IMR-90 (cell line): ENCODE results near the gene RPTOR. TPM values are rescaled to one million over a fixed set of nuclear protein-coding genes. Genes with fewer than 3 reads are reported as not detected.

Experiments used
- ATAC-seq: fragments of 200-7000 bp; cut with Tn5 transposase; 2 replicates; pipeline ENCODE4 v1.9.1; 2020; ENCODE audit warnings: low read depth, mild to moderate bottlenecking, moderate library complexity
- BruUV-seq: library from RNA; stranded (reverse); fragments of 400-500 nt; replicated peaks from 2 replicates; lab custom pipeline; 2021; lab: Mats Ljungman, UMichigan
- CTCF ChIA-PET: fragments of 300-600 bp; formaldehyde crosslinking; extraction: SDS; loops from one replicate; lab custom pipeline; 2021; ENCODE audit warnings: antibody characterized with exemption; lab: Yijun Ruan, JAX
- POLR2A ChIA-PET: fragments of 300-600 bp; sonication (Branson Sonifier 250); formaldehyde crosslinking; loops from one replicate; lab custom pipeline; 2022; ENCODE audit warnings: antibody characterized with exemption; ENCODE audit not compliant: unreplicated experiment; lab: Charles Lee
- DNase-seq: peaks from one replicate; pipeline ENCODE4 v3.0.0; 2013
- H2AFZ ChIP-seq: replicated peaks from 2 replicates; pipeline ENCODE3; 2013; ENCODE audit warnings: low read length, mild to moderate bottlenecking; ENCODE audit not compliant: poor library complexity
- H2AK5ac ChIP-seq: 2 replicates; pipeline ENCODE4 v1.6.1; 2013; ENCODE audit warnings: low read depth, low read length, inconsistent platforms
- H2AK9ac ChIP-seq: replicated peaks from 2 replicates; pipeline ENCODE3; 2013; ENCODE audit warnings: mild to moderate bottlenecking, low read depth, low read length, moderate library complexity; ENCODE audit not compliant: poor library complexity
- H2BK120ac ChIP-seq: 2 replicates; pipeline ENCODE4 v1.6.1; 2013; ENCODE audit warnings: low read depth, low read length, inconsistent platforms
- H2BK15ac ChIP-seq: 3 replicates; pipeline ENCODE4 v1.6.1; 2013; ENCODE audit warnings: low read depth, low read length, inconsistent platforms
- H2BK20ac ChIP-seq: 2 replicates; pipeline ENCODE4 v1.6.1; 2013; ENCODE audit warnings: low read depth, mild to moderate bottlenecking, inconsistent platforms, low read length, moderate library complexity
- H2BK5ac ChIP-seq: 2 replicates; pipeline ENCODE4 v1.6.1; 2013; ENCODE audit warnings: mild to moderate bottlenecking, low read depth, low read length, inconsistent platforms; ENCODE audit not compliant: poor library complexity, severe bottlenecking
- H3K14ac ChIP-seq: replicated peaks from 2 replicates; pipeline ENCODE4 v1.6.1; 2013; ENCODE audit warnings: low read depth, low read length, inconsistent platforms
- H3K18ac ChIP-seq: 2 replicates; pipeline ENCODE4 v1.6.1; 2013; ENCODE audit warnings: low read depth, low read length, control low read depth
- H3K23ac ChIP-seq: 2 replicates; pipeline ENCODE4 v1.6.1; 2013; ENCODE audit warnings: low read depth, low read length, inconsistent platforms
- H3K27ac ChIP-seq: 2 replicates; pipeline ENCODE4 v1.5.1; 2013; ENCODE audit warnings: mild to moderate bottlenecking, control low read depth, low read length; ENCODE audit not compliant: insufficient read depth
- H3K27me3 ChIP-seq: 2 replicates; pipeline ENCODE4 v1.6.1; 2013; ENCODE audit warnings: low read length; ENCODE audit not compliant: control insufficient read depth, insufficient read depth
- H3K36me3 ChIP-seq: 2 replicates; pipeline ENCODE4 v1.6.1; 2013; ENCODE audit warnings: low read length, mixed read lengths; ENCODE audit not compliant: control insufficient read depth, insufficient read depth
- H3K4ac ChIP-seq: 2 replicates; pipeline ENCODE4 v1.6.1; 2013; ENCODE audit warnings: low read depth, low read length, inconsistent platforms
- H3K4me1 ChIP-seq: 2 replicates; pipeline ENCODE4 v1.6.1; 2013; ENCODE audit warnings: low read length, mixed read lengths; ENCODE audit not compliant: control insufficient read depth, insufficient read depth
- H3K4me2 ChIP-seq: 2 replicates; pipeline ENCODE4 v1.6.1; 2013; ENCODE audit warnings: low read depth, mild to moderate bottlenecking, control low read depth, low read length, moderate library complexity
- H3K4me3 ChIP-seq: 2 replicates; pipeline ENCODE4 v1.5.1; 2013; ENCODE audit warnings: low read depth, mild to moderate bottlenecking, control low read depth, low read length, moderate library complexity; ENCODE audit not compliant: insufficient read depth
- H3K56ac ChIP-seq: 2 replicates; pipeline ENCODE4 v1.6.1; 2013; ENCODE audit warnings: low read length, inconsistent platforms; ENCODE audit not compliant: insufficient read depth; ENCODE audit errors: extremely low read depth
- H3K79me1 ChIP-seq, 2 experiments: 2 replicates each; pipeline ENCODE4 v1.6.1; 2013; ENCODE audit warnings: low read length in 2 of 2, inconsistent platforms in 1 of 2, low read depth in 1 of 2
- H3K9ac ChIP-seq: 2 replicates; pipeline ENCODE4 v1.6.1; 2013; ENCODE audit warnings: low read depth, low read length, control low read depth
- H3K9me1 ChIP-seq: 2 replicates; pipeline ENCODE4 v1.6.1; 2013; ENCODE audit warnings: low read length, inconsistent platforms; ENCODE audit not compliant: insufficient read depth
- H3K9me3 ChIP-seq: 2 replicates; pipeline ENCODE4 v1.6.1; 2013; ENCODE audit warnings: low read length; ENCODE audit not compliant: control insufficient read depth, insufficient read depth
- H4K20me1 ChIP-seq: 2 replicates; pipeline ENCODE4 v1.6.1; 2013; ENCODE audit warnings: low read length, inconsistent platforms; ENCODE audit not compliant: insufficient read depth
- H4K5ac ChIP-seq: 2 replicates; pipeline ENCODE4 v1.6.1; 2013; ENCODE audit warnings: mild to moderate bottlenecking, low read depth, low read length, control low read depth
- H4K8ac ChIP-seq, 2 experiments: 2 replicates each; pipeline ENCODE4 v1.6.1; 2013; ENCODE audit warnings: low read depth in 2 of 2, low read length in 2 of 2, control low read depth in 1 of 2, inconsistent platforms in 1 of 2
- H4K91ac ChIP-seq: 2 replicates; pipeline ENCODE4 v1.6.1; 2013; ENCODE audit warnings: low read depth, low read length, inconsistent platforms; ENCODE audit not compliant: insufficient read depth
- BHLHE40 ChIP-seq: fragments of 150-350 bp; IDR thresholded peaks from 2 replicates; pipeline ENCODE4 v1.6.1; 2016; ENCODE audit warnings: mild to moderate bottlenecking, low read depth, low read length
- CEBPB ChIP-seq: IDR thresholded peaks from 2 replicates; pipeline ENCODE4 v1.6.1; 2012; ENCODE audit warnings: low read depth, low read length, improper control_type of control experiment
- CHD1 ChIP-seq: IDR thresholded peaks from 2 replicates; pipeline ENCODE4 v1.6.1; 2012; ENCODE audit warnings: low read depth, low read length, improper control_type of control experiment
- CTCF ChIP-seq: conservative IDR thresholded peaks from 2 replicates; pipeline ENCODE4 v1.5.1; 2012; ENCODE audit warnings: mild to moderate bottlenecking, low read depth, low read length, improper control_type of control experiment
- ELK1 ChIP-seq: fragments of 150-350 bp; IDR thresholded peaks from 2 replicates; pipeline ENCODE4 v1.6.1; 2016; ENCODE audit warnings: low read depth, mild to moderate bottlenecking, low read length, moderate library complexity, borderline replicate concordance
- FOS ChIP-seq: fragments of 150-350 bp; IDR thresholded peaks from 2 replicates; pipeline ENCODE4 v1.6.1; 2016; ENCODE audit warnings: low read depth, low read length
- MAFK ChIP-seq: IDR thresholded peaks from 2 replicates; pipeline ENCODE4 v1.6.1; 2012; ENCODE audit warnings: low read depth, low read length, improper control_type of control experiment
- MAZ ChIP-seq: IDR thresholded peaks from 2 replicates; pipeline ENCODE4 v1.6.1; 2012; ENCODE audit warnings: low read depth, mild to moderate bottlenecking, low read length, improper control_type of control experiment, moderate library complexity, borderline replicate concordance
- MXI1 ChIP-seq: IDR thresholded peaks from 2 replicates; pipeline ENCODE4 v1.6.1; 2012; ENCODE audit warnings: low read depth, mild to moderate bottlenecking, low read length, moderate library complexity, borderline replicate concordance
- NFE2L2 ChIP-seq: fragments of 150-350 bp; IDR thresholded peaks from 2 replicates; pipeline ENCODE4 v1.6.1; 2016; ENCODE audit warnings: low read depth, mild to moderate bottlenecking, low read length
- POLR2A ChIP-seq: IDR thresholded peaks from 2 replicates; pipeline ENCODE4 v1.6.1; 2012; ENCODE audit warnings: mild to moderate bottlenecking, low read depth, low read length
- RAD21 ChIP-seq: IDR thresholded peaks from 2 replicates; pipeline ENCODE4 v1.6.1; 2012; ENCODE audit warnings: low read length, improper control_type of control experiment
- RCOR1 ChIP-seq: IDR thresholded peaks from 2 replicates; pipeline ENCODE4 v1.6.1; 2012; ENCODE audit warnings: mild to moderate bottlenecking, low read length, improper control_type of control experiment; ENCODE audit not compliant: insufficient replicate concordance
- RFX5 ChIP-seq: IDR thresholded peaks from 2 replicates; pipeline ENCODE4 v1.8.0; 2012; ENCODE audit warnings: low read depth, mild to moderate bottlenecking, low read length, moderate library complexity
- SMC3 ChIP-seq: fragments of 150-350 bp; IDR thresholded peaks from 2 replicates; pipeline ENCODE4 v1.6.1; 2016; ENCODE audit warnings: low read depth, mild to moderate bottlenecking, antibody characterized with exemption, low read length, moderate library complexity
- USF2 ChIP-seq: fragments of 150-350 bp; IDR thresholded peaks from 2 replicates; pipeline ENCODE4 v1.6.1; 2017; ENCODE audit warnings: mild to moderate bottlenecking, antibody characterized with exemption, low read length, low read depth
- WGBS, 2 experiments: methylation state at CpG; one replicate each; pipeline versions ENCODE4 v1.1.5 to v1.1.7; 2013; ENCODE audit warnings: missing lambda C conversion rate in 2 of 2; ENCODE audit not compliant: insufficient read length in 1 of 2; ENCODE audit errors: extremely low coverage in 2 of 2; 5-methylcytosine and 5-hydroxymethylcytosine counted together
- dilution Hi-C: fragments of 300-500 bp; cut with HindIII; formaldehyde crosslinking; loops from one replicate; pipeline ENCODE4 v1.14.3; 2018; ENCODE audit warnings: low sequenced_read_pairs; ENCODE audit not compliant: unreplicated experiment
- in situ Hi-C: fragments of 300-500 bp; cut with MboI; formaldehyde crosslinking; loops from 3 replicates; pipeline ENCODE4 v1.14.3; 2019; ENCODE audit warnings: low sequenced_read_pairs, inconsistent platforms, mixed read lengths
- intact Hi-C: fragments of 100-400 bp; cut with micrococcal nuclease; formaldehyde crosslinking; loops from 2 replicates; pipeline ENCODE4 v1.10.0; 2022
- polyA plus RNA-seq, 3 experiments: library from polyadenylated mRNA; depleted of rRNA; stranded (reverse); fragments of >200 nt; gene quantifications; 2 replicates each; pipeline ENCODE4 v1.2.3, GENCODE V29; 2012; ENCODE audit warnings: low replicate concordance in 1 of 3
- total RNA-seq: library from RNA; depleted of rRNA; stranded (reverse); fragments of >200 nt; gene quantifications from 2 replicates; pipeline ENCODE4 v1.2.3, GENCODE V29; 2012

RPTOR gene
- total and polyA plus RNA-seq, 2 of the 4 experiments (the other 2 are of a cell fraction): 10.8 to 14.7 TPM

GRCh38 chr17:81009136-81009535 is 464.5 kb downstream of the RPTOR start:
- H2AK9ac ChIP-seq: no peak overlapping the region
- TF ChIP-seq CEBPB: no peak
- no peak for TF ChIP-seq USF2
- TF ChIP-seq ELK1: no peak
- TF ChIP-seq MXI1: no peak
- no peak for TF ChIP-seq NFE2L2
- TF ChIP-seq RFX5: no peak
- no peak for TF ChIP-seq MAZ
- no peak for TF ChIP-seq MAFK
- no peak for TF ChIP-seq RCOR1
- TF ChIP-seq RAD21: no peak
- TF ChIP-seq SMC3: no peak
- TF ChIP-seq FOS: no peak
- no peak for TF ChIP-seq BHLHE40
- no peak for TF ChIP-seq CHD1
- no peak for TF ChIP-seq CTCF
- no peak for TF ChIP-seq POLR2A
- ChIA-PET CTCF (no interaction called here), POLR2A (no interaction called here)
- H2AK5ac ChIP-seq: no peak overlapping the region
- no peak overlapping the region for H3K4me3 ChIP-seq
- no peak overlapping the region for H3K27ac ChIP-seq
- no peak overlapping the region for H2AFZ ChIP-seq
- H3K4me1 ChIP-seq: peaks cover 6% of the 10 kb centered on the region
- H2BK20ac ChIP-seq: no peak overlapping the region
- no peak overlapping the region for H3K14ac ChIP-seq
- no peaks in the 10 kb centered on the region for H4K20me1 ChIP-seq
- no peak overlapping the region for H3K9ac ChIP-seq
- in situ Hi-C loops: no loop called here
- intact Hi-C loops: no loop called here
- no peak overlapping the region for H3K4ac ChIP-seq
- no peak for DNase-seq
- H3K4me2 ChIP-seq: no peak overlapping the region
- no peak overlapping the region for H3K18ac ChIP-seq
- no peaks in the 10 kb centered on the region for H3K79me1 ChIP-seq
- no peak overlapping the region for H2BK5ac ChIP-seq
- no peak overlapping the region for H2BK15ac ChIP-seq
- H3K23ac ChIP-seq: no peak overlapping the region
- dilution Hi-C loops: no loop called here
- no peak overlapping the region for H4K8ac ChIP-seq
- H3K9me1 ChIP-seq: no peaks in the 10 kb centered on the region
- H3K9me3 ChIP-seq: peaks cover 11% of the 10 kb centered on the region; the same call in 1 of the 2 replicates
- no CpG with 5 or more reads among the region's 14 CpGs for WGBS, 2 experiments
- H4K91ac ChIP-seq: no peak overlapping the region
- no peak overlapping the region for H2BK120ac ChIP-seq
- ATAC-seq: no peak
- BruUV-seq: no TSS peak
- no peaks in the 10 kb centered on the region for H3K36me3 ChIP-seq
- peaks cover 21% of the 10 kb centered on the region for H3K27me3 ChIP-seq
- no peak overlapping the region for H4K5ac ChIP-seq
- no peak overlapping the region for H3K56ac ChIP-seq
